ENCODE data around the gene NDUFA12. TPM values are rescaled to one million over a fixed set of nuclear protein-coding genes. Genes with fewer than 3 reads are reported as not detected.

The NDUFA12 gene
- total RNA-seq, 1 donor from 2014 or later = 74.3 TPM

DNA sequence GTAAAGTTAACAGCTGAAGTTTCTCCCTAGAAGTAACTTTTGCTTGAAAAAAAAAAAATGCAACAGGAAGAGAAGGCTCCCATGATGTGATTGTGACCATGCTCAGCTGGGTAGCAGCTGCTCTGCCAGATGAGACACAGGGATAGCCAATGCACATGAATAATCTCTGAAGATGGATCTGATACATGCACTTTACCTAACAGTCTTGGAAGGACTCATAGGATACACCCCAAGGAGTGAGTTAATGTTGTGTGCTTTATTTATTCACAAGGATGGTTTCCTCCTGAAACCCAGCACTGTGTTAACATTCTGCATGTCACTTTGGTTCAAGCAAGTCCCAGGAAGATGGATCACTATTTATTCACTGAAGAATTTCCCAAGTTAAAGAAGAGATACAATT lies 46.5 kb downstream of the NDUFA12 start:
- TF ChIP-seq, protein P1, sequence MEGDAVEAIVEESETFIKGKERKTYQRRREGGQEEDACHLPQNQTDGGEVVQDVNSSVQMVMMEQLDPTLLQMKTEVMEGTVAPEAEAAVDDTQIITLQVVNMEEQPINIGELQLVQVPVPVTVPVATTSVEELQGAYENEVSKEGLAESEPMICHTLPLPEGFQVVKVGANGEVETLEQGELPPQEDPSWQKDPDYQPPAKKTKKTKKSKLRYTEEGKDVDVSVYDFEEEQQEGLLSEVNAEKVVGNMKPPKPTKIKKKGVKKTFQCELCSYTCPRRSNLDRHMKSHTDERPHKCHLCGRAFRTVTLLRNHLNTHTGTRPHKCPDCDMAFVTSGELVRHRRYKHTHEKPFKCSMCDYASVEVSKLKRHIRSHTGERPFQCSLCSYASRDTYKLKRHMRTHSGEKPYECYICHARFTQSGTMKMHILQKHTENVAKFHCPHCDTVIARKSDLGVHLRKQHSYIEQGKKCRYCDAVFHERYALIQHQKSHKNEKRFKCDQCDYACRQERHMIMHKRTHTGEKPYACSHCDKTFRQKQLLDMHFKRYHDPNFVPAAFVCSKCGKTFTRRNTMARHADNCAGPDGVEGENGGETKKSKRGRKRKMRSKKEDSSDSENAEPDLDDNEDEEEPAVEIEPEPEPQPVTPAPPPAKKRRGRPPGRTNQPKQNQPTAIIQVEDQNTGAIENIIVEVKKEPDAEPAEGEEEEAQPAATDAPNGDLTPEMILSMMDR (IDR thresholded peaks at IDR 0.05) = no peak
- DNase-seq (ENCODE audit: extremely low spot score, unreplicated experiment) = no peak
- H3K27me3 Mint-ChIP-seq (ENCODE audit: unreplicated experiment) = peaks cover 20% of the 10 kb centered on the region
- no peaks in the 10 kb centered on the region for H3K9me3 Mint-ChIP-seq (ENCODE audit: unreplicated experiment)
- no peak overlapping the region for H3K4me3 Mint-ChIP-seq (ENCODE audit: unreplicated experiment)
- H3K27ac Mint-ChIP-seq (ENCODE audit: unreplicated experiment) = no peak overlapping the region
- no peaks in the 10 kb centered on the region for H3K4me1 Mint-ChIP-seq (ENCODE audit: unreplicated experiment)
- H3K36me3 Mint-ChIP-seq (ENCODE audit: unreplicated experiment) = no peaks in the 10 kb centered on the region

DNA sequence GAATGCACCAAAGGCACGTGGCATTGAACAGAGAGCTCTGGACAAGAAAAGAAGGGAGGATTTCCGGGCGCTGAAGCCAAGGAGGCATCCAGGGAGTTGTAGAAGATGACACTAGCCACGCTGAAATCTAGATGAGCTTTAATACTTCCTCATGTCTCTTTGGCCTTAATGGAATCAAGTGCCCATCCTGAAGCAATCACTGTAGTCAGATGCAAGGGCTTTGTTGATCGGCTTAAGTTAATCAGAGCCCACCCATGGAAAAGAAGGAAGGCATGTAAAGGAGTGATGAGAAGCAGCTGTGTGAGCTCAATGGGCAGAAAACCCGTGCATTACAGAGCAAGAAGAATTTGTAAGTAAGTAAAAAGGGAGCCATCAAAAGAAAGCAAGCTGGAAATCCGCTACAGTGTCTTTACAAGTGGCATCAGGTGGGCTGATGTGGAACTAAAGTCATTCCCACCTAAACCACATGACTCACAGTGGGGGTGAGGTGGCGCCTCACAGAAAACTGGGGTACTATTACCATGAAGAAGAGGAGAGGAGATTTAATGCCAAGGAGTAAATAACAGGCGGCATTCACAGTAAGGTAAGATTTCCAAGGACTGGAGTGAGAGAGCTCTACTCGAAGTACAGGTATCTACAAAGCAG lies 48.4 kb downstream of the NDUFA12 start:
- no peak for DNase-seq (ENCODE audit: extremely low spot score, unreplicated experiment)
- Mint-ChIP-seq H3K9me3 (ENCODE audit: unreplicated experiment) (no peaks in the 10 kb centered on the region), H3K27ac (ENCODE audit: unreplicated experiment) (no peak overlapping the region), H3K4me3 (ENCODE audit: unreplicated experiment) (no peak overlapping the region), H3K36me3 (ENCODE audit: unreplicated experiment) (no peaks in the 10 kb centered on the region), H3K4me1 (ENCODE audit: unreplicated experiment) (no peaks in the 10 kb centered on the region), H3K27me3 (ENCODE audit: unreplicated experiment) (peaks cover 20% of the 10 kb centered on the region)
- TF ChIP-seq, protein P1 (IDR thresholded peaks at IDR 0.05) = no peak

DNA sequence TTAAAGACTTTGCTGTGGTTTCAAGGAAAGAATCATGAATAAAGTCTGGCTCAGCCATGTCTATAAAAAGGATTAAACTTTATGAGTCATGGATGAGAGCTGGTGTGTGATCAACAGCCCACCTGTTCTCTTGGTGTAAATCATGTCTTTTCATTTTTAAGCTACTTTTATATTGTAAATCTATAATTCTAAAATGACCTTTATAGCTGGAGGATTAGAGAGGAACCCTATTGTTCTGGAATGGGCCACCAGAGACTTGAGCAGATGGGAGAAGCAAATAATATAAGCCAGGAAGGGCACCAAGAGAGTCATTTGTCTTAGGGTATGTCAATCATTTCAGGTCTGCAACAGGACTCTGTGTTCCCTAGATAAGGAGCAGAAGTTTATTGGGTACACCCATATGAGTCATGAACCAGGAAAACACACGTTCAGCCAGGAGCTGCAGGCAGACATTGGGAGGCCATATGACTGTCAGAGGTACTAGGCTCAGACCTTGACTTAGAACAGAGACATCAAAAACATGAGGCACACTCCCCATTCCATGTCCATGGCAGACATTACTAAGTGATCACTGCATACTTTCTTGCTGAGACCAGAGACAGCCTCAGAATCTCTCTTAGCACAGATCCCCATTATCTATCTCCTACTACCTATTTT lies 49.3 kb downstream of the NDUFA12 start:
- H3K36me3 Mint-ChIP-seq (ENCODE audit: unreplicated experiment) = no peaks in the 10 kb centered on the region
- no peak overlapping the region for H3K27ac Mint-ChIP-seq (ENCODE audit: unreplicated experiment)
- TF ChIP-seq, protein P1 (IDR thresholded peaks at IDR 0.05) = no peak
- H3K4me1 Mint-ChIP-seq (ENCODE audit: unreplicated experiment) = no peaks in the 10 kb centered on the region
- peaks cover 20% of the 10 kb centered on the region for H3K27me3 Mint-ChIP-seq (ENCODE audit: unreplicated experiment)
- DNase-seq (ENCODE audit: extremely low spot score, unreplicated experiment) = no peak
- H3K4me3 Mint-ChIP-seq (ENCODE audit: unreplicated experiment) = no peak overlapping the region
- H3K9me3 Mint-ChIP-seq (ENCODE audit: unreplicated experiment) = no peaks in the 10 kb centered on the region

DNA sequence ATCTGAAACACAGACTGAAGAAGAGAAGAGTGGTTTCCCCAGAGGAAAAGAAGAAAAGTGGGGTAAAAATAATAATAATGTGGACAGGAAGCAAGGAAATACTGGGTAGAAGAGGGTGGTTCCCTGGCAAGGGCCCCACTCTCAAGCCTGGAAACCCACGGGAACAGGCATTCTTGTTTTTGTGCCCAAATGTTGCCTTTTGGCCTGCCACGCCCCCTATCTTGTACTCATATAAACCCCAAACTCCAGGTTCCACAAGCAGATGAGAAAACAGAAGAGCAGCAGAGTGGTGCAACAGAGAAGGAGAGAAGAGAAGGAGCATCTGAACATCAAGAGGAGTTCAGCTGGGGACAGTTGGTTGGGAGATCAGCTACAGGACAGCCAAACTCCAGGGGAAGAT lies 51.2 kb downstream of the NDUFA12 start:
- H3K4me1 Mint-ChIP-seq (ENCODE audit: unreplicated experiment) = no peaks in the 10 kb centered on the region
- TF ChIP-seq, protein P1 (IDR thresholded peaks at IDR 0.05) = no peak
- no peak for DNase-seq (ENCODE audit: extremely low spot score, unreplicated experiment)
- H3K27ac Mint-ChIP-seq (ENCODE audit: unreplicated experiment) = no peak overlapping the region
- H3K9me3 Mint-ChIP-seq (ENCODE audit: unreplicated experiment) = no peaks in the 10 kb centered on the region
- no peak overlapping the region for H3K4me3 Mint-ChIP-seq (ENCODE audit: unreplicated experiment)
- no peaks in the 10 kb centered on the region for H3K36me3 Mint-ChIP-seq (ENCODE audit: unreplicated experiment)
- H3K27me3 Mint-ChIP-seq (ENCODE audit: unreplicated experiment) = peaks cover 27% of the 10 kb centered on the region

DNA sequence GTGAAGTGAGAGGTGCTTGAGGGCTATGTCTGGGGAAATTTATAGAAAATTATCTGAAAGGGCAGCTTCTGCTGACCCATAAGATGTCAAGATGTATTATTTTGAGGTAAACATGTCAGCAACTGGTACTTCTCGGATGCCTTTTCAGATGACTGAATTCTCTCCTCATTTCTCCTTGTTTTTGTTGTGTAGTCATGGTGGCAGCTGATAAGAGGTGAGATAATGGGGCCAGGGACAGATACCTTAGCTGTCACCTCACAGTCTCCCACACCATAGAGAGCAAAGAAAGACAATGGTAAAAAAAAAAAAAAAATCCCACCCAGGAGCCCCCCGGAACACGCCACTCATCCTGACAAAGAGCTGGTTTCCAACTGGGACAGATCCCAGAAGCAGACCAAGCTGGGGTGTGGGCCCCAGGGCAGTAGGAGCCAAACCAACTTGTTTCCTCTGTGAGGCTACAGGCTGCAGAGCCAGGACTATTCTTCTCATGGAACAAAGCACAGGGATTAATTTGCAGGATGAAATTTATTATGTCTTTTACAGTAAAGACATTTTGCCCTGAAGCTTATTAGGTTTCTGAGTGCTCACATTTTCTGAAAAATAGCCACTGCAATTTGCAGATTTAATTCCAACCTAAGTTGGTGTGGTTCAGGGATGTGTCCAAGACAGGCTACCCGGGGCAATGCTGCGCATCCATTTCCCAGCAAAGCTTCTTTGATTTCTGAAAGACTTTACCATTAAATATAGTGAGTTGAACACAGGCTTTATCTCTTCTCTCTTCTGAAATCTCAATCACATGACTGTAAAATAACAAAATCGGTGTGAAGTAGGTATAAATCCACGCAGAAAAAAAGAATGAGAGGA lies 52.2 kb downstream of the NDUFA12 start:
- H3K4me3 Mint-ChIP-seq (ENCODE audit: unreplicated experiment) = no peak overlapping the region
- H3K9me3 Mint-ChIP-seq (ENCODE audit: unreplicated experiment) = no peaks in the 10 kb centered on the region
- H3K36me3 Mint-ChIP-seq (ENCODE audit: unreplicated experiment) = no peaks in the 10 kb centered on the region
- H3K27me3 Mint-ChIP-seq (ENCODE audit: unreplicated experiment) = peaks cover 20% of the 10 kb centered on the region
- TF ChIP-seq, protein P1 (IDR thresholded peaks at IDR 0.05) = no peak
- no peak overlapping the region for H3K27ac Mint-ChIP-seq (ENCODE audit: unreplicated experiment)
- H3K4me1 Mint-ChIP-seq (ENCODE audit: unreplicated experiment) = no peaks in the 10 kb centered on the region
- DNase-seq (ENCODE audit: extremely low spot score, unreplicated experiment) = no peak

Data from osteocyte (in vitro differentiated cells).